ENCODE data around the gene RTRAF.

DNA sequence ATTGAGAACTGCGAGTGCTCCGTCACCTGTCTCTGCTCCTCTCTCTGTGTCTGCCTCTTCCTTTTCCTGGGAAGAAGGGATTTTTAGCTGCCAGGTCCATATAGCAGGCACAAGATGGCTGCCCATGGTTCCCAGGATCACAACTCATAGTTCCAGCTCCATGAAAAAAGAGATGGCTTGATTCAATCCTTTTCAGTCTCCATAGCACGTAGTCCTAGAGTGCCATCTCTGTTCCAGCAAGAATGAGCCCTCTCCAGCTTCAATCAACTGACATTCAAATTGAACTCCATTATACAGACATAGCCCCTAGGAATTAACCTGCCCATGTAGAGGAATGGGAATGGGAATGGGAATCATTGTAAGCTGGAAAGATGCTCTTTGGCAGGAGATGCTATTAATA is 34.7 kb upstream of the RTRAF start:
- TF ChIP-seq CTCF (IDR thresholded peaks at IDR 0.05) (no peak), POLR2A (IDR thresholded peaks at IDR 0.05) (no peak)

Data from right lobe of liver (tissue), 4 donors.